A549 (cell line): ENCODE results near the gene ZNF22. TPM values are rescaled to one million over a fixed set of nuclear protein-coding genes. Genes with fewer than 3 reads are reported as not detected.

ENCODE experiments used
- ATAC-seq, 2 experiments: fragments of 200-7000 bp in 1 of 2; fragments of >200 bp in 1 of 2; cut with Nextera tagmentation in 1 of 2; cut with Tn5 transposase in 1 of 2; 3 replicates each; pipeline versions ENCODE4 v1.8.0 to v1.9.1; 2018 to 2020; ENCODE audit warnings: mild to moderate bottlenecking in 1 of 2, moderate library complexity in 1 of 2
- CTCF ChIA-PET: fragments of 300-600 bp; sonication (Branson Sonifier 250); formaldehyde crosslinking; extraction: SDS; loops from one replicate; lab custom pipeline; 2021; ENCODE audit warnings: antibody characterized with exemption, inconsistent platforms; lab: Yijun Ruan, JAX
- POLR2A ChIA-PET: fragments of 350-600 bp; formaldehyde crosslinking; extraction: SDS; loops from one replicate; lab custom pipeline; 2021; ENCODE audit warnings: antibody characterized with exemption, inconsistent platforms; lab: Yijun Ruan, JAX
- DNase-seq, 2 experiments: peaks; one replicate each; pipeline versions ENCODE4 v3.0.0 to v3.0.0-alpha.2; 2011 to 2016; ENCODE audit warnings: low read depth in 1 of 2, low spot score in 1 of 2
- FAIRE-seq: peaks from 2 replicates; lab custom pipeline; 2011; peaks lifted over from hg19 to GRCh38; lab: Jason Lieb, UNC
- H3K27ac ChIP-seq, 2 experiments: fragments of >200 bp; sonication (Bioruptor Twin); formaldehyde crosslinking; 3 replicates each; pipeline ENCODE4 v1.5.1; 2016 to 2017
- H3K4me1 ChIP-seq: fragments of >200 bp; sonication (Bioruptor Twin); formaldehyde crosslinking; 3 replicates; pipeline ENCODE4 v1.6.1; 2016
- H3K4me2 ChIP-seq: fragments of >200 bp; sonication (Bioruptor Twin); formaldehyde crosslinking; 3 replicates; pipeline ENCODE4 v1.6.1; 2016
- H3K4me3 ChIP-seq: fragments of >200 bp; sonication (Bioruptor Twin); formaldehyde crosslinking; 3 replicates; pipeline ENCODE4 v1.5.1; 2016
- H3K9me3 ChIP-seq: fragments of >200 bp; sonication (Bioruptor Twin); formaldehyde crosslinking; 3 replicates; pipeline ENCODE4 v1.6.1; 2016
- BCL3 ChIP-seq: fragments of >200 bp; sonication (Bioruptor Twin); formaldehyde crosslinking; IDR thresholded peaks from 3 replicates; pipeline ENCODE4 v1.6.1; 2016
- CBX8 ChIP-seq: fragments of 200-600 bp; sonication (generic); IDR thresholded peaks from 2 replicates; pipeline ENCODE4 v1.6.1; 2016
- CHD2 ChIP-seq: fragments of 150-350 bp; IDR thresholded peaks from 2 replicates; pipeline ENCODE4 v1.6.1; 2014; ENCODE audit warnings: low read length; ENCODE audit not compliant: partially characterized antibody
- E2F6 ChIP-seq: IDR thresholded peaks from 2 replicates; pipeline ENCODE4 v1.6.1; 2012; ENCODE audit warnings: low read depth, borderline replicate concordance
- EHMT2 ChIP-seq: fragments of 200-600 bp; sonication (generic); IDR thresholded peaks from 2 replicates; pipeline ENCODE4 v1.6.1; 2016; ENCODE audit warnings: antibody characterized with exemption, low read depth, mild to moderate bottlenecking, moderate library complexity
- ELK1 ChIP-seq: fragments of 150-350 bp; IDR thresholded peaks from 2 replicates; pipeline ENCODE4 v1.6.1; 2014; ENCODE audit warnings: low read depth, mild to moderate bottlenecking, low read length
- EP300 ChIP-seq, 2 experiments: fragments of >200 bp; sonication (Bioruptor Twin); formaldehyde crosslinking; IDR thresholded peaks; 2 replicates in 1 of 2; 3 replicates in 1 of 2; pipeline ENCODE4 v1.6.1; 2016 to 2017
- FOSL2 ChIP-seq, 2 experiments: fragments of 450-650 bp in 1 of 2; fragments of >200 bp in 1 of 2; sonication (Bioruptor Twin) in 1 of 2; formaldehyde crosslinking; IDR thresholded peaks; 2 replicates each; pipeline versions ENCODE4 v1.5.0 to v1.6.1; 2016 to 2020; ENCODE audit warnings: mild to moderate bottlenecking in 1 of 2, moderate library complexity in 1 of 2
- FOXS1 ChIP-seq: fragments of 250-450 bp; sonication (Bioruptor Pico); IDR thresholded peaks from 2 replicates; pipeline ENCODE4 v1.5.0; 2020; ENCODE audit warnings: mild to moderate bottlenecking, moderate library complexity
- GATA3 ChIP-seq: IDR thresholded peaks from 2 replicates; pipeline ENCODE4 v1.6.1; 2012; ENCODE audit warnings: borderline replicate concordance
- HDAC2 ChIP-seq: fragments of 200-600 bp; sonication (generic); IDR thresholded peaks from 2 replicates; pipeline ENCODE4 v1.6.1; 2016
- HES2 ChIP-seq: fragments of >200 bp; sonication (Bioruptor Twin); formaldehyde crosslinking; IDR thresholded peaks from 2 replicates; pipeline ENCODE4 v1.6.1; 2016
- HOXB5 ChIP-seq: fragments of 250-450 bp; sonication (Bioruptor Pico); IDR thresholded peaks from 2 replicates; pipeline ENCODE4 v1.5.0; 2020; ENCODE audit warnings: mild to moderate bottlenecking, moderate library complexity
- MAFK ChIP-seq: fragments of 450-650 bp; IDR thresholded peaks from 2 replicates; pipeline ENCODE4 v1.6.1; 2014; ENCODE audit not compliant: partially characterized antibody
- MAX ChIP-seq: IDR thresholded peaks from 2 replicates; pipeline ENCODE4 v1.6.1; 2012
- NPAS2 ChIP-seq: fragments of 250-450 bp; sonication (Bioruptor Pico); IDR thresholded peaks from 2 replicates; pipeline ENCODE4 v1.8.0; 2022; ENCODE audit warnings: mild to moderate bottlenecking, moderate library complexity, borderline replicate concordance
- NR3C1 ChIP-seq: fragments of >200 bp; sonication (Bioruptor Twin); formaldehyde crosslinking; IDR thresholded peaks from 3 replicates; pipeline ENCODE4 v1.6.1; 2017
- PBX3 ChIP-seq: IDR thresholded peaks from 2 replicates; pipeline ENCODE4 v1.6.1; 2012
- PHF8 ChIP-seq: fragments of 200-600 bp; sonication (generic); IDR thresholded peaks from 2 replicates; pipeline ENCODE4 v1.6.1; 2016; ENCODE audit warnings: low read depth, mild to moderate bottlenecking, antibody characterized with exemption, moderate library complexity, borderline replicate concordance
- RARB ChIP-seq: fragments of 250-450 bp; sonication (Bioruptor Pico); IDR thresholded peaks from 2 replicates; pipeline ENCODE4 v1.8.0; 2021; ENCODE audit warnings: mild to moderate bottlenecking, moderate library complexity
- RCOR1 ChIP-seq: fragments of 150-350 bp; IDR thresholded peaks from 2 replicates; pipeline ENCODE4 v1.6.1; 2014; ENCODE audit warnings: antibody characterized with exemption, low read length, low read depth
- TFCP2L1 ChIP-seq: fragments of 250-450 bp; sonication (Bioruptor Pico); IDR thresholded peaks from 2 replicates; pipeline ENCODE4 v1.5.0; 2021; ENCODE audit warnings: mild to moderate bottlenecking
- WGBS: methylation state at CpG from one replicate; pipeline ENCODE4 v1.1.6; 2017; ENCODE audit errors: missing lambda C conversion rate; 5-methylcytosine and 5-hydroxymethylcytosine counted together
- polyA plus RNA-seq, 4 experiments: library from polyadenylated mRNA; depleted of rRNA in 3 of 4; stranded (reverse); fragments of >200 nt; fragmentation: RNase III in 1 of 4; extraction: RNeasy Plus Mini Kit Qiagen cat#74134 plus additional on column Dnase treatment in 1 of 4; gene quantifications; 2 replicates in 3 of 4; 3 replicates in 1 of 4; pipeline ENCODE4 v1.2.3, GENCODE V29; 2011 to 2017

Gene ZNF22
- polyA plus RNA-seq, 2 of the 4 experiments (the other 2 are of a cell fraction), result 8.5 to 13.0 TPM

- TF ChIP-seq FOXS1 (CRISPR knock-in tag) (no peak), HDAC2 (no peak)
These were observed 25.0 kb upstream of the ZNF22 start (continued) for GRCh38 chr10:44975431-44976331.

- TF ChIP-seq CHD2, result no peak
- TF ChIP-seq GATA3, result no peak
- TF ChIP-seq HES2, result no peak
- no peak for TF ChIP-seq HOXB5
- TF ChIP-seq MAX, result no peak
- no peak for TF ChIP-seq NPAS2 (CRISPR knock-in tag)
- TF ChIP-seq RCOR1, result no peak
- TF ChIP-seq FOSL2 (IDR thresholded peaks at IDR 0.05), result no peak
- TF ChIP-seq FOSL2 (CRISPR knock-in tag; IDR thresholded peaks at IDR 0.05), result no peak
- TF ChIP-seq PBX3, result no peak
- TF ChIP-seq, all 56 proteins: peak for 0
- Histone ChIP-seq H3K4me1 (peaks cover 50% of the 10 kb centered on the region), H3K4me3 (no peak overlapping the region), H3K4me2 (no peak overlapping the region), H3K9me3 (no peaks in the 10 kb centered on the region), H3K27ac (peak overlapping the region in 1 of 2 experiments; percentile 47; a peak in 1 of 6 replicates)
- 89% methylated on average over 9 of the region's 9 CpGs for WGBS
- DNase-seq, result no peak
- CTCF ChIA-PET, result interaction anchor here (1.1 to 9.7 kb wide), 6 partner anchors 13 to 111 kb away, joined by 3 to 69 read pairs (median 5); no protein-coding TSS in a partner anchor
- POLR2A ChIA-PET, result interaction anchor here (0.8 to 1.0 kb wide), 2 partner anchors 13 to 17 kb away, joined by 5 to 8 read pairs; partner anchors contain the start of gene RASSF4
- no peak for ATAC-seq
- no peak for FAIRE-seq
These were observed 24.1 kb upstream of the ZNF22 start for GRCh38 chr10:44976352-44977198.

GRCh38 chr10:44977287-44978212, 23.2 kb upstream of the ZNF22 start:
- Histone ChIP-seq H3K4me3 (no peak overlapping the region), H3K9me3 (no peaks in the 10 kb centered on the region), H3K4me1 (peaks cover 60% of the 10 kb centered on the region), H3K4me2 (peak overlapping the region; percentile 93; the same call in 2 of the 3 replicates), H3K27ac (peak overlapping the region in 1 of 2 experiments; percentile 92; a peak in 3 of 6 replicates)
- DNase-seq, result no peak
- no peak for TF ChIP-seq NR3C1
- no peak for TF ChIP-seq CBX8
- TF ChIP-seq EP300 (IDR thresholded peaks at IDR 0.05), result no peak
- no peak for TF ChIP-seq ELK1
- no peak for TF ChIP-seq NPAS2 (CRISPR knock-in tag)
- TF ChIP-seq MAX, result no peak
- TF ChIP-seq EHMT2, result no peak
- TF ChIP-seq FOXS1 (CRISPR knock-in tag), result no peak
- no peak for TF ChIP-seq PHF8
- no peak for TF ChIP-seq E2F6
- no peak for TF ChIP-seq MAFK
- no peak for TF ChIP-seq BCL3
- no peak for TF ChIP-seq HDAC2
- TF ChIP-seq RARB (CRISPR knock-in tag), result no peak
- TF ChIP-seq TFCP2L1 (CRISPR knock-in tag), result no peak
- no peak for TF ChIP-seq HES2
- no peak for ATAC-seq
- 87% methylated on average over 19 of the region's 25 CpGs for WGBS
- POLR2A ChIA-PET, result interaction anchor here (1.2 kb wide), 1 partner anchor 19 kb away, joined by 12 read pairs; the partner anchor contains the start of gene RASSF4
- CTCF ChIA-PET, result interaction anchor here (1.0 to 9.7 kb wide), 6 partner anchors 8 to 112 kb away, joined by 3 to 69 read pairs (median 6); no protein-coding TSS in a partner anchor
- no peak for FAIRE-seq
